ENCODE data around the gene CALU.

DNA sequence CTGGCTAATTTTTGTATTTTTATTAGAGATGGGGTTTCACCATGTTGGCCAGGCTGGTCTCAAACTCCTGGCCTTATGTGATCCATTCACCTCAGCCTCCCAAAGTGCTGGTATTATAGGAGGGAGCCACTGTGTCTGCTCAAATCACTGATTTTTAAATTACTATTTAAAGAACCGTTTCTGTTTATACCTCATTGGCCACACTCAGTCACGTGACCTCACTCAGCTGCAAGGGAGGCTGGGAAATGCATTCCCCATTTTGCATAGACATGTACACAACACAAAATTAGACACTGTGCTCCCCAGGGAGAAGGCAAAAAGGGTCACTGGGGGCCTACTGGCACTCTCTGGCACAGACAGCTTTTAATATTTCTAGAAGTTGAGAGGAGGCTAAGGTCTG, 13.6 kb upstream of the CALU start:
- TF ChIP-seq, protein P1, sequence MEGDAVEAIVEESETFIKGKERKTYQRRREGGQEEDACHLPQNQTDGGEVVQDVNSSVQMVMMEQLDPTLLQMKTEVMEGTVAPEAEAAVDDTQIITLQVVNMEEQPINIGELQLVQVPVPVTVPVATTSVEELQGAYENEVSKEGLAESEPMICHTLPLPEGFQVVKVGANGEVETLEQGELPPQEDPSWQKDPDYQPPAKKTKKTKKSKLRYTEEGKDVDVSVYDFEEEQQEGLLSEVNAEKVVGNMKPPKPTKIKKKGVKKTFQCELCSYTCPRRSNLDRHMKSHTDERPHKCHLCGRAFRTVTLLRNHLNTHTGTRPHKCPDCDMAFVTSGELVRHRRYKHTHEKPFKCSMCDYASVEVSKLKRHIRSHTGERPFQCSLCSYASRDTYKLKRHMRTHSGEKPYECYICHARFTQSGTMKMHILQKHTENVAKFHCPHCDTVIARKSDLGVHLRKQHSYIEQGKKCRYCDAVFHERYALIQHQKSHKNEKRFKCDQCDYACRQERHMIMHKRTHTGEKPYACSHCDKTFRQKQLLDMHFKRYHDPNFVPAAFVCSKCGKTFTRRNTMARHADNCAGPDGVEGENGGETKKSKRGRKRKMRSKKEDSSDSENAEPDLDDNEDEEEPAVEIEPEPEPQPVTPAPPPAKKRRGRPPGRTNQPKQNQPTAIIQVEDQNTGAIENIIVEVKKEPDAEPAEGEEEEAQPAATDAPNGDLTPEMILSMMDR (conservative IDR thresholded peaks at IDR 0.05; ENCODE audit: low read depth, low read length) = no peak
- TF ChIP-seq EZH2 (IDR thresholded peaks at IDR 0.05; ENCODE audit: low read length, unreplicated experiment) = no peak

Data from PC-3 (cell line).